ENCODE measurements around the gene GTF2A2. TPM values are rescaled to one million over a fixed set of nuclear protein-coding genes. Genes with fewer than 3 reads are reported as not detected.

The GTF2A2 gene
- 36.4 and 37.6 TPM in 2 replicates for total RNA-seq

GRCh38 chr15:59656897-59657634 is at the start of gene GTF2A2:
Gene GTF2A2, minus strand, starts transcription at chr15:59657515. Its CDS starts 5,238 bp downstream, at chr15:59652277.

GRCh38 chr15:59688782-59689625 is 31.7 kb upstream of the GTF2A2 start, which contains the start of gene BNIP2:
Gene BNIP2, minus strand, starts transcription at chr15:59689320. Its CDS starts 6,863 bp downstream, at chr15:59682457.

GRCh38 chr15:59611276-59612260 is 45.7 kb downstream of the GTF2A2 start, which contains the start of gene GCNT3:
Gene GCNT3, plus strand, starts transcription at chr15:59611783. Its CDS starts 6,456 bp downstream, at chr15:59618239.

Other genes starting within 250 kb of the GTF2A2 start
- 0.12 and 5.4 TPM in 2 replicates for gene FAM81A, start 219.3 kb downstream of the GTF2A2 start, total RNA-seq
- gene GCNT3, start 45.7 kb downstream of the GTF2A2 start, total RNA-seq, result 0.34 and 0.56 TPM in 2 replicates
- 53.8 and 80.1 TPM in 2 replicates for gene BNIP2, start 31.8 kb upstream of the GTF2A2 start, total RNA-seq

Data from cardiac ventricle fibroblast (primary cell).